ENCODE data around the gene TAT. TPM values are rescaled to one million over a fixed set of nuclear protein-coding genes. Genes with fewer than 3 reads are reported as not detected.

Gene TAT
- total RNA-seq, 3 donors from 2014 or later: 0.51 to 1.9 (median 0.72) TPM

DNA sequence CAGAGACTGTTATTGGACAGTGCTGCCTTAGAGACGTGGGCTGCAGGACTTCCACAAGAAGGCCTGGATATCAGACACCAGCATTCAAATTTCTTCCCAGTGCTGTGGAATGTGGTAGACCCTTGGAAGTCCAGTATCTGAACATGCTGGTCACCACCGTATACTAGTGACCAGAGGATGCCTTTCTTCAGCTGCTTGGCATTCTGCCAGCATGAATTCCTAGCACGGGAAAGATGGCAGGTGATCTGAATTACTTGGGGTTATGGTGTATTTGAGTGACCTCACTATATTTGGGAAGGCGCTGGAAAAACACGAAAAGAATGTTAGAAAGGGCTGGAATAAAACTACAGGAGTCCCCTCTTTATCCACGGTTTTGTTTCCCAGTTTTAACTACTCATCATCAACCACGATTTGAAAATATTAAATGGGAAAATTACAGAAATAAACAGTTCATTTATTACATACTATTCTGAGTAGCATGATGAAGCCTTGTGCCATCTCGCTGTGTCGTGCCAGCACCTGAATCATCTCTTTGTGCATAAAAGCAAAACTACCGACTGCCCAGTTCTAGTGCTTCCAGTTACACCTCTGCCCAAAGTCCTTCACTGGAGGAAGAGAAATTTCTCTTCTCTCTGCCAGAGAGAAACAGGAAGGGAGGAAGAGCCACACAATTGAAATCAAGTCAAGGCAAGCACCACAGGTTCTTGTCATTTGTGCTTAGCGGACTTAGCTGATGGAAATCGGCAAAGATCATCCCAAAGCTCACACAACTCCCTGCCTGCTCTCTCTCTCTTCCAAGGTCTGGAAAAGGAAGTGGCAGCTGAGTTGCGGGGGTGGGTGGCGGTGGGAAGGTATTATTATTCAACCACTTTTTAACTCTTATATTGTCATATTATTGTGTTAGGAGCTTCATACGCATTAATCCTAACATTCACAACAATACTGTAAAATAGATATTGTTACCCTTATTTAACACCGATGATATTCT lies 52.0 kb downstream of the TAT start:
- ATAC-seq (no peak), DNase-seq (no peak)
- H3K4me1 ChIP-seq (ENCODE audit: low read depth): no peaks in the 10 kb centered on the region
- H3K9me3 ChIP-seq: no peaks in the 10 kb centered on the region
- intact Hi-C loops (cut with DNase I, micrococcal nuclease): no loop called here
- TF ChIP-seq, protein P1, sequence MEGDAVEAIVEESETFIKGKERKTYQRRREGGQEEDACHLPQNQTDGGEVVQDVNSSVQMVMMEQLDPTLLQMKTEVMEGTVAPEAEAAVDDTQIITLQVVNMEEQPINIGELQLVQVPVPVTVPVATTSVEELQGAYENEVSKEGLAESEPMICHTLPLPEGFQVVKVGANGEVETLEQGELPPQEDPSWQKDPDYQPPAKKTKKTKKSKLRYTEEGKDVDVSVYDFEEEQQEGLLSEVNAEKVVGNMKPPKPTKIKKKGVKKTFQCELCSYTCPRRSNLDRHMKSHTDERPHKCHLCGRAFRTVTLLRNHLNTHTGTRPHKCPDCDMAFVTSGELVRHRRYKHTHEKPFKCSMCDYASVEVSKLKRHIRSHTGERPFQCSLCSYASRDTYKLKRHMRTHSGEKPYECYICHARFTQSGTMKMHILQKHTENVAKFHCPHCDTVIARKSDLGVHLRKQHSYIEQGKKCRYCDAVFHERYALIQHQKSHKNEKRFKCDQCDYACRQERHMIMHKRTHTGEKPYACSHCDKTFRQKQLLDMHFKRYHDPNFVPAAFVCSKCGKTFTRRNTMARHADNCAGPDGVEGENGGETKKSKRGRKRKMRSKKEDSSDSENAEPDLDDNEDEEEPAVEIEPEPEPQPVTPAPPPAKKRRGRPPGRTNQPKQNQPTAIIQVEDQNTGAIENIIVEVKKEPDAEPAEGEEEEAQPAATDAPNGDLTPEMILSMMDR (IDR thresholded peaks at IDR 0.05): no peak
- H3K4me3 ChIP-seq: no peak overlapping the region
- H3K36me3 ChIP-seq (ENCODE audit: low read depth): no peaks in the 10 kb centered on the region

DNA sequence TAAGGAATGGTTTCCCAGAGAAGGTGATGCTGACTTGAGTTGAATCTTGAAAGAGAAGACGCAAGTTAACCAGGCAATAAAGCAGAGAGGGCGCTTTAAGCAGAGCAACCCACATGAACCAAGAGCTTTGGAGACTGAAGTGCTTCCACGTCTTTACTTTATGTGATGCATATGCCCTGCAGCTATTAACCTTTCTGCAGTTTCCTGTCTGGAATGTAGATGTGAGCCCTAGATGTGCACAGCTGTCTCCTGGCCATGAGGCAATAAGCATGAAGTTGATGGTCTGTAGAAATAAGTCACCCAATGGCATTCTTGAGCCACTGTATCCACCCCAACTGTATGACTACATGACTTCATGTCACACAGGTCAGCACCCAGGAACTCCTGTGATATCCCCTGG lies 56.3 kb downstream of the TAT start:
- DNase-seq (no peak), ATAC-seq (no peak)
- H3K4me3 ChIP-seq: no peak overlapping the region
- H3K4me1 ChIP-seq (ENCODE audit: low read depth): no peaks in the 10 kb centered on the region
- TF ChIP-seq, protein P1 (IDR thresholded peaks at IDR 0.05): no peak
- intact Hi-C loops (cut with DNase I, micrococcal nuclease): no loop called here
- H3K36me3 ChIP-seq (ENCODE audit: low read depth): no peaks in the 10 kb centered on the region
- no peaks in the 10 kb centered on the region for H3K9me3 ChIP-seq

Other genes with a start within 250 kb of the TAT start
- 1 to 10 TPM; 1.2 to 9.5 (median 4.2) TPM for gene CALB2, start 218.4 kb downstream of the TAT start, total RNA-seq
- gene TLE7, start 135.0 kb downstream of the TAT start, total RNA-seq: not detected
- 1 to 10 TPM; 6.6 to 9.5 (median 6.7) TPM for gene ZNF23, start 114.8 kb downstream of the TAT start, total RNA-seq
- 1 to 10 TPM; 7.4 to 8.5 (median 7.8) TPM for gene ZNF19, start 87.8 kb downstream of the TAT start, total RNA-seq
- not detected for gene CHST4, start 50.7 kb downstream of the TAT start, total RNA-seq
- 100 to 1,000 TPM in 1 of 3 donors, 10 to 100 TPM in 2; 46.9 to 108 (median 85.8) TPM for gene MARVELD3, start 49.1 kb upstream of the TAT start, total RNA-seq
- gene PHLPP2, start 147.6 kb upstream of the TAT start, total RNA-seq: 10 to 100 TPM; 42.0 to 85.5 (median 54.7) TPM
- 100 to 1,000 TPM in 1 of 3 donors, 10 to 100 TPM in 2; 82.9 to 108 (median 96.7) TPM for gene AP1G1, start 231.7 kb upstream of the TAT start, total RNA-seq

All from mucosa of descending colon (tissue), 3 donors.